Left cardiac atrium (tissue), 4 donors: ENCODE data around the gene C8G. TPM values are rescaled to one million over a fixed set of nuclear protein-coding genes. Genes with fewer than 3 reads are reported as not detected.

Source experiments
- ATAC-seq, 2 donors: fragments of 200-7000 bp; cut with Tn5 transposase; one replicate each; pipeline ENCODE4 v1.9.1; 2020; ENCODE audit warnings: mild to moderate bottlenecking in 2 of 2, moderate library complexity in 2 of 2
- DNase-seq: peaks from one replicate; pipeline ENCODE4 v3.0.0-alpha.2; 2020
- intact Hi-C, 2 donors: fragments of 100-400 bp; cut with DNase I; formaldehyde crosslinking; loops; one replicate each; pipeline versions ENCODE4 v1.14.1 to v1.15.1; 2022 to 2023
- total RNA-seq, 2 donors: library from RNA; stranded (reverse); fragmentation: NEBNext Ultra II Directional; extraction: Animal tissue kit (Norgen Biotek cat#: 25700); gene quantifications; one replicate each; pipeline ENCODE4 v1.2.1, GENCODE V29; 2021
- donor health status: DM: no; HTN: yes; CAD: no.
- donor health status: DM: no; HTN: yes; CAD: no; lungs with severe emphysema.
- donor health status: DM: yes; HTN: yes; CAD: no.
- donor health status: Dilated cardiomyopathy.

Gene C8G
- total RNA-seq, 2 donors from 2014 or later, result 0.88 to 3.5 TPM

- DNase-seq (no peak), ATAC-seq (no peak)
- intact Hi-C loops, result no loop called here
Measured at GRCh38 chr9:136916330-136917184, 28.5 kb upstream of the C8G start.

GRCh38 chr9:136917902-136918301 lies 27.1 kb upstream of the C8G start:
- no peak for ATAC-seq
- no peak for DNase-seq
- intact Hi-C loops, result no loop called here

- no peak for DNase-seq
- ATAC-seq, result no peak
- intact Hi-C loops, result loop anchor here in 1 of 2 donors (10.0 kb wide), 1 partner anchor 55 kb away; the partner anchor contains the start of gene EDF1
Measured at GRCh38 chr9:136920069-136920468, 25.0 kb upstream of the C8G start.

- DNase-seq, result no peak
- ATAC-seq, result no peak
- intact Hi-C loops, result loop anchor here in 1 of 2 donors (10.0 kb wide), 1 partner anchor 56 kb away; the partner anchor contains the start of gene EDF1
Measured at GRCh38 chr9:136920734-136921231, 24.3 kb upstream of the C8G start.

- DNase-seq (no peak), ATAC-seq (peak; percentile 28 to 44)
- intact Hi-C loops, result loop anchor here in 1 of 2 donors (10.0 kb wide), 1 partner anchor 57 kb away; the partner anchor contains the start of gene EDF1
Measured at GRCh38 chr9:136921307-136921706, 23.7 kb upstream of the C8G start.

GRCh38 chr9:136921718-136922117 lies 23.3 kb upstream of the C8G start:
- ATAC-seq, result peak; percentile 60 to 64
- intact Hi-C loops, result loop anchor here in 1 of 2 donors (10.0 kb wide), 1 partner anchor 57 kb away; the partner anchor contains the start of gene EDF1

GRCh38 chr9:136922540-136922939 lies 22.5 kb upstream of the C8G start:
- intact Hi-C loops, result loop anchor here in 1 of 2 donors (10.0 kb wide), 1 partner anchor 58 kb away; the partner anchor contains the start of gene EDF1
- no peak for ATAC-seq
- DNase-seq, result no peak

More at GRCh38 chr9:136921718-136922117, 23.3 kb upstream of the C8G start:
- DNase-seq, result no peak

- DNase-seq, result no peak
- ATAC-seq, result no peak
- intact Hi-C loops, result loop anchor here in 1 of 2 donors (10.0 kb wide), 1 partner anchor 59 kb away; the partner anchor contains the start of gene EDF1
Measured at GRCh38 chr9:136923881-136924280, 21.2 kb upstream of the C8G start.

- intact Hi-C loops, result loop anchor here in 1 of 2 donors (10.0 kb wide), 1 partner anchor 61 kb away; the partner anchor contains the start of gene EDF1
- peak; percentile 20 to 29 for ATAC-seq
- no peak for DNase-seq
Measured at GRCh38 chr9:136925414-136926153, 19.5 kb upstream of the C8G start.

GRCh38 chr9:136926154-136926704 lies 18.8 kb upstream of the C8G start:
- intact Hi-C loops, result loop anchor here in 1 of 2 donors (10.0 kb wide), 1 partner anchor 61 kb away; the partner anchor contains the start of gene EDF1
- ATAC-seq (no peak), DNase-seq (no peak)

- no peak for DNase-seq
- no peak for ATAC-seq
- intact Hi-C loops, result loop anchor here in 1 of 2 donors (10.0 kb wide), 1 partner anchor 62 kb away; the partner anchor contains the start of gene EDF1
Measured at GRCh38 chr9:136926749-136927148, 18.3 kb upstream of the C8G start.

GRCh38 chr9:136927343-136928271 lies 17.4 kb upstream of the C8G start:
- intact Hi-C loops, result loop anchor here in 1 of 2 donors (10.0 kb wide), 1 partner anchor 63 kb away; the partner anchor contains the start of gene EDF1

GRCh38 chr9:136928591-136928990 lies 16.5 kb upstream of the C8G start:
- intact Hi-C loops, result loop anchor here in 1 of 2 donors (10.0 kb wide), 1 partner anchor 64 kb away; the partner anchor contains the start of gene EDF1
- DNase-seq (no peak), ATAC-seq (peak; percentile 70 to 82)

More at GRCh38 chr9:136927343-136928271, 17.4 kb upstream of the C8G start:
- no peak for DNase-seq
- ATAC-seq, result no peak

GRCh38 chr9:136930014-136930413 lies 15.0 kb upstream of the C8G start:
- no peak for ATAC-seq
- no peak for DNase-seq
- intact Hi-C loops, result no loop called here

GRCh38 chr9:136931611-136932130 lies 13.4 kb upstream of the C8G start:
- intact Hi-C loops, result no loop called here
- ATAC-seq, result no peak
- no peak for DNase-seq

- DNase-seq (no peak), ATAC-seq (no peak)
- intact Hi-C loops, result no loop called here
Measured at GRCh38 chr9:136934277-136934676, 10.8 kb upstream of the C8G start.

GRCh38 chr9:136935651-136936050 lies 9.4 kb upstream of the C8G start:
- DNase-seq (no peak), ATAC-seq (no peak)
- intact Hi-C loops, result no loop called here
